Activated CD4-positive, alpha-beta T cell treated with anti-CD3 and anti-CD28 coated beads, Interleukin-2, amount 50 U/mL, for 48 hours (primary cell): ENCODE results near the gene OGT.
"Not testable (repeated sequence)": the region's sequence is repeated elsewhere in the genome, so short reads cannot be mapped to it uniquely, and the experiment has no call there.

ENCODE experiments used
- DNase-seq, 2 experiments: peaks; one replicate each; pipeline ENCODE4 v3.0.0-alpha.2; 2020

Gene OGT

DNA sequence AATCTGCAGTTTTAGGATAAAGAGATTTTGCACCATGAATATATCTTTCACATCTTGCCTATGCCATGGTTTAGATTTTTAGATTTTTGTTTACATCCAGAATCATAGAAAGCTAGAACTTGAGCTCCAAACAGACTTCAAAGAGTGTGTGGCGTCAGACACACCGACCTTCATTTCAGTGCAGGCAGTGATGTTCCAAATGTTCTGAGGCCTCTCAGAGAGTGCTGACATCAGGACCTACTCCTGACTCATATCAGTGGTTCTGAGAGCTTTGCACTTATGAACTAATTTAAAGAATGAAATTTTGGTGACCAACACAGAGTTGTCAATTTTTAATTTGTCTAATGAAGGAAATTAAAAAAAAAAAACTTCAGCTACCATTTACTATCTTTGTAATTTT is 67.1 kb downstream of the OGT start:
- DNase-seq: no peak

DNA sequence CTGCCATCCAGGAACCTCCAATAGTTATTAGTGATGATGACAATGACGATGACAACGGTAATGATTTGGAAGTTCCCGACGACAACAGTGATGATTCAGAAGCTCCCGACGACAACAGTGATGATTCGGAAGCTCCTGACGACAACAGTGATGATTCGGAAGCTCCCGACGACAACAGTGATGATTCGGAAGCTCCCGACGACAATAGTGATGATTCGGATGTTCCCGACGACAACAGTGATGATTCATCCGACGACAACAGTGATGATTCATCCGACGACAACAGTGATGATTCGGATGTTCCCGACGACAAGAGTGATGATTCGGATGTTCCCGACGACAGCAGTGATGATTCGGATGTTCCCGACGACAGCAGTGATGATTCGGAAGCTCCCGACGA is 70.7 kb downstream of the OGT start:
- DNase-seq: no peak

DNA sequence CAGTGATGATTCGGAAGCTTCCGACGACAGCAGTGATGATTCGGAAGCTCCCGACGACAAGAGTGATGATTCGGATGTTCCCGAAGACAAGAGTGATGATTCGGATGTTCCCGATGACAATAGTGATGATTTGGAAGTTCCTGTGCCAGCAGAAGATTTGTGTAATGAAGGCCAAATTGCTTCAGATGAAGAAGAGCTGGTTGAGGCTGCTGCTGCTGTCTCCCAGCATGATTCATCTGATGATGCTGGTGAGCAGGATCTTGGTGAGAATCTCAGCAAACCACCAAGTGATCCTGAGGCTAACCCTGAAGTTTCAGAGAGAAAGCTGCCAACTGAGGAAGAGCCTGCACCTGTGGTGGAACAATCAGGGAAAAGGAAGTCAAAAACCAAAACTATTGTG is 71.2 kb downstream of the OGT start:
- no peak for DNase-seq

DNA sequence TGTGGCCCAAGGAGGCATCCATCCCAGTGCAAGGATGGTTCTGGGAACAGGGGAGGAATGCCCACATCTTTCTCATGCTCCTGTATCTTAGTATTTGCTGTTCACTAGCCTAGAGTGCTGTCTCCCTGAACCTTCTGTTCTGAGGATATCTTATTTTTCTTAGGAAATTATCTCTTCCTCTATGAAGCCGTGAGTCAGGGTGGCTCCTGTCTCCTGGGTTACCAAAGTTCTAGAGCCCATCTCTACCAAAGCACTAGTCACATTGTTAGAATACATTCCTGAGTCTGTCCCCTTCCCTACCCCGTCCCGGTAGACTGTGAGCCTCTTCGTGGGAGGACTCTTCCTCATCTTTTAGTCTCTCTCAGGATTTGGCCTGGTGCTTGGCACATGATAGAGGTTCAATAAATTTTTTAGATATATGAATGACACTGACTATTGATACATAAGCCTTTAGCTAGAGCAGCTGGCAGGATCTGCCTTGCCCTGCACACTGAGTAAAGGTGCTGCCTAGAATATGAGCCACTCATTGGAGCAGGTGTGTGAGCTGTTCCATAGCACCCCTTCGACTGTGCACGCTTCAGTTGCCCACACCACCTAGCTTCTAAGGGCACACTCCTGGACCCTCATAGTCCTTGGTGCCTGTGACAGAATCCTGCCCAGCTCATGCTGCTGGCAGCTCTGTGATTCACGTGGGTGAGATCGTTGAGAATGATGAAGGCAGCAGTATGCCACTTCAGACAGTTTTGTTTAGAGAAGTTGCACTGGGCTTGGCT is 72.1 kb downstream of the OGT start:
- no peak for DNase-seq

DNA sequence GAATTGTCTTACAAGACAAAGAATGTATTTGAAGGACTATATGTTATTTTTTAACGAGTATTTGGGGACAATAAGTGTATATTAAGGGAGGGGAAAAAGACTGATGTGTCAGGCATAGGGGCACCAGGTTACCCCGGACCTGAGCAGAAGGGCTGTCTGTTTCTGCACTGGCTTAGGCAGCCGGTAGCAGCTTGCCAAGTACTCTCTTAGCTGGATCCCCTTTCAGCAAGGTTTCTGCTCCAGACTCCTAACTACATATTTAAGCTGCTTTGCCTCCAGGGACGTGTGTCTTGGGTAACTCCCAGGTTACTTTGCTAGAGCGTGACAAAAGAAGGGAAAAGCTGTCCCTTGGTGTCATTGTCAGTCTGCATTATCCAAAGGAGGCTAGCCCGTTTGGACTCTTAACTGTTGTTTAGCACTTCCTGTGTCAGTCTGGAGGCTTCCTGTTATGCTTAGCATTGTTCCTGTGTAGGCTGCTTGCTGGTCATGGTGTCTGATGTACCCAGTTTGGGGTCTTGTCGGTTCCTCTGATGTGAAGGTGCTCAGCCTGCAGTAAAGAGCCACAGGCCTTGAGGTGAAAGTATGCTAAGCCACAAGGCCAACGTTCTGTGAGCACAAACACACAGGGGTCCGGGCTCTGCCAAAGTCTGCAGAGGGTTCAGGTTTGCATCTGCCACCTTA is 73.8 kb downstream of the OGT start:
- no peak for DNase-seq

DNA sequence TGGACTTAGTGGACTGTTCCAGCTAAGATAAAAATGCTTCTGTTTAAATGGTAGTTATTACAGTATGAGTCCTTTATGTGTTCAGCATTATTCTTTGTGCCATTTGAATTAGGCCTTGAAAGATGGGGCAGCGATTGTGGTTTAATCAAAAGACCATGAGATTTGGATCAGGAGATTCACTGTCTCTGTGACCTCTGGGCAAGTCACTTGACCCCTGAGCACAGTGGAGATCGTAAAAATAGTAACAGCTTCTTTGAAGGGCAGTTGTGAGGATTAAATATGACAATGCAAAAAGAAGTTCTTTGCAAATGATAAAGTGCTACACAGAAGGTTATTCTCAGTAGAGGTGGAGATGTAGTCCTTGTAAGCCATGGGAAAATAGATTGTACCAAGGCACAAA is 74.6 kb downstream of the OGT start:
- no peak for DNase-seq

DNA sequence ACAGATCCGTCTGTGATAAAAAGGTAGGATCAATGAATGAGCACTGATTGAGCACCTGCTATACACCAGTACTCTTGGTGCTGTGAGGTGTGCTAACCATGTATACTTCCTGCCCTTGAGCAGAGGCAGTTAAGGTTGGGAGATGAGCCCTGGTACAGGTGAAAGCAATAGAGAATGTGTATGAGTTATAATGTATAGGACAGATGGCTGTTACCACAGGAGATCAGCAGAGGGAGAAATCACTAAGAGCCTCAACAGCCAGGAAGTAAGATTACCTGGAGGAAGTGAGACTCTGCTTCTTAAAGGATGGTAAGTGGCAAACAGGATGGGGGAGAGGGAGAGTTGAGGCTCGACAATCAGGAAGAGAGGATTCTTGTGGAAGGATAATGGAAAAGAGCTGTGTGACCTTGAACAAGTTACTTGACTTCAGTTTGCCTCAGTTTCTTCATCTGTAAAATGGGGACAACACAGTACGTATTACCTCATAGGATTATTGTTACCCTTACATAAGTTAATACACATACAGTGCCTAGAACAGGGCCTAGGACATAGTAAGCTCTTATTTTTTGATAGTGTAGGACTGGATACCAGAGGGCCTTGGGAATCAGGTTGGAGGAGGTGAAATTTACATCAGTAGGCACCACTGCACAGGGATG is 76.3 kb downstream of the OGT start:
- DNase-seq: no peak

DNA sequence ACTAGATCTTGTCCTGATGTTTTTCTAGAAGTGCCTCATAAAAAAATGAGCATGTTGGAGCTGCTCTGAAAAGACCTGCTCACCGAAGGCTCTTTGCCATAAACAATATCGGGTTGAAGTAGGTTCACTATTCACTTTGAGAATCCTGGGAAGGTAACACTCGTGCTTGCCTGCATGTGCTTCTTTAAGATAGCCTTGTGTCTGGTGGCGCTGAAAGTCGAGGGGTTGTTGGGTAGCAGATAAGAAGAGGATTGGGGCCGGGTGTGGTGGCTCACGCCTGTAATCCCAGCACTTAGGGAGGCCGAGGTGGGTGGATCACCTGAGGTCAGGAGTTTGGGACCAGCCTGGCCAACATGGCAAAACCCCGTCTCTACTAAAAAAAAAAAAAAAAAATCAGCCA is 78.8 kb downstream of the OGT start:
- DNase-seq: not testable (repeated sequence)

DNA sequence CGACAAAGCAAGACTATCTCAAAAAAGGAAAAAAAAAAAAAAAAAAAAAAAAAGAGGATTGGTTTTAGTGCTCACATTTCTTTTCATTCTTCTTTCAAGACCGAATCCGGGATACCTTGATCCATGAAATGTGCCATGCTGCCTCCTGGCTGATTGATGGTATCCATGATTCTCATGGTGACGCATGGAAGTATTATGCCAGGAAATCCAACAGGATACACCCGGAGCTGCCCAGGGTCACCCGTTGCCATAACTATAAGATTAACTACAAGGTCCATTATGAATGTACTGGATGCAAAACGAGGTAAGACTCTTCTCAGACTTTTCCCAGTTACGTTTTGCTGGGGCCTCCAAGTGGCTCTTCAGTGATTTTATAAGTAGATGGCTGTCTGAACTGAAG is 79.4 kb downstream of the OGT start:
- no peak for DNase-seq

DNA sequence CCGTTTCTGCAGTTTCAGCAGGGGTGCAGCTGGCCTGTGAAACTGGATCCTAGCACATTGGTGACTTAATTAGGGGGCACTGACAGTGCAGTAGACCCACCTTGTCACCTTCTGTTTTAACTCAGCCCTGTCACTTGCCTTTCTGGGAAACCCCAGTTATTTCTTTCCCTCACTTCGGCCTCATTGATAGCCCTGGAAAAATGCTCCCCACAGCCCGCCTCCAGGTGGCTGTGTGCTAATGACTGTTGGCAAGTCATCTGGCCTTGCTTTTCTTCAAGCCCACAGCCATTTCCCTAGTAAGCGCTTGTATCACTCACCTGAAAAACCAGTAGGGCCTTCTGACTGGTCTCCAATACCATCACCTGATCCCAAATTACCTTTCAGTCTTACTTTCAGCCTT is 82.2 kb downstream of the OGT start:
- DNase-seq: no peak

DNA sequence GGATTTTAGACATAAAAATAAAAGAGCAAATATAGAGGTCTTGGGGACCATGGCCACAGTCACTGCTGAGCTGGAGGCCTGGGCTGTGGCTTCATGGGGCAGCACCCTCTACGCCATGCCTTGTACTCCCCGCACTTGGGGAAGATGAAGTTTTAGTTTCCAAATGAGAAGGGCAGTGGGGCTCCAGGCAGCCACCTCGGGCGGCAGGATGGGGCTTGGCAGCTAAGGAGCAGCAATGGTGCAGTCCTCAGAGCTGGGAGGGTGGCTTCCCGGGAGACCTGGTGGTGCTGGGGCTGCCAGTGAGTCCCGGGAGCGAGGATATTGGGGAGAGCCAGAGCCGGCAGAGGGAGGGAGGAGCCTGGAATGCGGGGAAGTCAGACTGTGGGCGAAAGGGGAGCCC is 83.0 kb downstream of the OGT start:
- peak; percentile 27 to 46 for DNase-seq

DNA sequence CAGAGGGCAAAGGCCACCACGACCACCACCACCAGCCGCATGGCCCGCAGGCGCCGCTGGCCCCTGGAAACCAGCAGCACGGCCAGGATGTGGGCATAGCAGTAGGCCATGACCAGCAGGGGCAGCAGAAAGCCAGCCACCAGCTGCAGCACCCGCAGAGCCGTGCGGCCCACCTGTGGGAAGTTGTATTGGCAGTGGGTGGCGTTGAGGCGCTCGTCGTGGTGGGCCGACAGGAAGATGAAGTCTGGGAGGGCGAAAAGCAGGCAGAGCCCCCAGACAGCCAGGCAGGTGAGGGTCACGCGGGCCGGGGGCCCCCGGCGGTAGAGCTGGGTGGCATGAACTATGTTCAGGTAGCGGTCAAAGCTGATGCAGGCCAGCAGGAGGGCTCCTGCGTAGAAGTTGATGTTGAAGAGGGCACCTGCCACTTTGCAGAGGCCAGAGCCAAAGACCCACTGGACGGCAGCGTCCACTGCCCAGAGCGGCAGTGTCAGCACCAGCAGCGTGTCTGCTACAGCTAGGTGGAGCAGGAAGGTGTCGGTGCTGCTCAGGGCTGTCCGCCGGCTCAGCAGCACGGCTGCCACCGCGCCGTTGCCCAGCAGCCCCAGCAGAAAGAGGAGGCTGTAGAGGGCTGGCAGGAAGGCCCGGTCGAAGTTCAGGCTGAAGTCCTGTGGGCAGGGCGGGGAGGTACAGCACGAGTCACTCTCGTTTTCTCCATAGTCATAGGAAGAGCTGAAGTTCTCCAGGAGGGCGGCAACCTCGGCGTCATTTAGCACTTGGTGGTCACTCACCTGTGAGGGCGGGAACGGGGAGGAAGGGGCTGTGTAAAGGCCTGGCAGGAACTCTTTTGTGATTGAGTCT is 84.0 kb downstream of the OGT start:
- DNase-seq: peak; percentile 28 to 40

DNA sequence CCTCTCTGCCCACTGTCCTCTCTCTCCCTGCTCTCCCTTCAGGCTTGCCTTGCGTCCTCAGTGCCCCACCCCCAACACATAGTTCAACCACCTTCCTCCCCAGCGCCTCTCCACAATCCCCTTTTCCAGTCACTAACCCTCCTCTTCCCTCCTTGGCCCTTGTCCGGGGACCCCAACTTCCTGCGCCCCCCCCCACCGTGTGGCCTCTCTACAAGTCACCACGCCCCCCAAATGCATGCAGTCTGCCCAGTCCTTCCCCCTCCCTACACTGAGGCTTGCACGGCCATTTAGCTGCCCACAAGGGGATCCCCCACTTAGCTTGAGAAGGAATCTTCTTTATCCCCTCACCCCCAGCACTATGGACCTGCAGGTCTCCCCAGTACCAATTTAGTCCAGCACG is 84.8 kb downstream of the OGT start:
- no peak for DNase-seq

GRCh38 chrX:71618303-71618721 is 85.4 kb downstream of the OGT start, which contains the start of gene CXCR3:
Gene CXCR3, minus strand, starts transcription at chrX:71618511. Its CDS starts 62 bp downstream, at chrX:71618449.
- peak; percentile 74 to 81 for DNase-seq

GRCh38 chrX:71618787-71619186 is 85.9 kb downstream of the OGT start:
- DNase-seq: no peak

- peak; percentile 63 to 74 for DNase-seq
These were observed 86.3 kb downstream of the OGT start for GRCh38 chrX:71619193-71619592.

GRCh38 chrX:71619986-71620385 is 87.1 kb downstream of the OGT start:
- DNase-seq: no peak

DNA sequence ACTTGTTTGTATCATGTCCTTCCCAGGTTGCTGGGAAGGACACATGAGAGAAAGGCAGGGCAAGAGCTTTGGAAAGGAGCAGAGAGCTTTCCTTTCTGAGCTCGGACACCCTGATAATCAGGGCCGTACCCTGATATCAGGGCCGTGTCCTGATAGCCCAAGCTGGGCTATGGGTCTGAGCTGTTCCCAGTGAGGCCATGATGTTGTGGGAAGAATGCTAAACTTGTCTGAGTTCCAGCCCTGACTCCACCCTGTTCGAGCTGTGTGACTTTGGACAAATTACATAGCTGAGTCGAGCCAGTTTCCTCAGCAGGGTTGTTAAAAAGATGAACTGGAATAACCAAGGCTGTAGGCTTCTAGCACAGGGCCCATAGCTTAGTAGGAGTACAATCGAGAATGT is 88.7 kb downstream of the OGT start:
- DNase-seq: no peak

GRCh38 chrX:71622032-71622575 is 89.2 kb downstream of the OGT start:
- no peak for DNase-seq

GRCh38 chrX:71622576-71623450 is 89.9 kb downstream of the OGT start:
- peak; percentile 52 to 66 for DNase-seq

- no peak for DNase-seq
These were observed 90.8 kb downstream of the OGT start for GRCh38 chrX:71623714-71624113.

- no peak for DNase-seq
These were observed 92.6 kb downstream of the OGT start for GRCh38 chrX:71625471-71625870.
